ENCODE results near the gene CEACAM19. TPM values are rescaled to one million over a fixed set of nuclear protein-coding genes. Genes with fewer than 3 reads are reported as not detected.
A peak's percentile ranks its signal among the peaks of the same experiment; 100 is the strongest.
"Not testable (repeated sequence)": the region's sequence is repeated elsewhere in the genome, so short reads cannot be mapped to it uniquely, and the experiment has no call there.

The CEACAM19 gene
- polyA plus RNA-seq, 1 experiment, result 8.9 TPM

DNA sequence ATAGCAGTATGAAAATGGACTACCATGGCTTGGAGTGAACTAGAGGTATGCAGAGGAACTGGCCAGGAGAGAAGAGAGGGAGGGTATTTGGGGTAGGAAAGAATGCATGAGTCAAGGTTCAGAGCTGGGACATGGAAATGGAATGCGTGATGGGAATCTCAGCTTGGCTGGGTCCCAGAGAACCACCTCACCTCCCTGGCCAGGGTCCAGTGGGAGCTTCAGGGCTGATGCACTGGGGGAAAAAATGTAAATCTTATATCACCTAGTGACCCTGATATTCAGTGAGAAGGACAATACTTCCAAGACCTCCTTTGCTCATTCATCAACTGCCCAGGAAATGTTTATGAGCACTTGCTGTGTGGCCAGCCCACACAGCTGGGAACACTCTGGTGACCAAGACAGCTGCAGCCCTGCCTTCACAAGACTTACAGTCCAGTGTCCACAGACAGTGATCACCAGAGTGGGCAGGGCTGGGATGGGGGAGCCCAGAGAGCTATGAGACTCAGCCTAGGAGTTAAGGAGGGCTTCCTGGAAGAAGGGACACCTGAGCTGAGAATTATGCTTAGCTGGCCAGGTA lies 45.1 kb upstream of the CEACAM19 start:
- POLR2A ChIA-PET, result interaction anchor here (0.6 kb wide), 2 partner anchors 19 to 375 kb away, joined by 3 to 5 read pairs; partner anchors contain the start of gene RELB
- no peaks in the 10 kb centered on the region for H3K27me3 ChIP-seq (ENCODE audit: control insufficient read depth, insufficient read depth, low read length)
- peak; percentile 95 for DNase-seq (ENCODE audit: low read depth)
- no peak overlapping the region for H3K4me3 ChIP-seq (ENCODE audit: low read depth, low read length)
- peaks cover 3% of the 10 kb centered on the region; the same call in 1 of the 2 replicates for H3K36me3 ChIP-seq (ENCODE audit: control insufficient read depth, insufficient read depth, low read length)
- CTCF ChIA-PET, result interaction anchor here (1.0 to 2.3 kb wide), 7 partner anchors 12 to 531 kb away, joined by 3 to 8 read pairs (median 4); no protein-coding TSS in a partner anchor
- no peak for TF ChIP-seq CTCF (IDR thresholded peaks at IDR 0.05; ENCODE audit: insufficient read depth, low read depth, low read length)

- POLR2A ChIA-PET, result no interaction called here
- Histone ChIP-seq H3K36me3 (ENCODE audit: control insufficient read depth, insufficient read depth, low read length) (peaks cover 3% of the 10 kb centered on the region; the same call in 1 of the 2 replicates), H3K27me3 (ENCODE audit: control insufficient read depth, insufficient read depth, low read length) (no peaks in the 10 kb centered on the region), H3K4me3 (ENCODE audit: low read depth, low read length) (no peak overlapping the region)
- TF ChIP-seq CTCF (IDR thresholded peaks at IDR 0.05; ENCODE audit: insufficient read depth, low read depth, low read length), result no peak
- CTCF ChIA-PET, result interaction anchor here (1.0 to 2.3 kb wide), 3 partner anchors 8 to 39 kb away, joined by 3 to 8 read pairs (median 6); no protein-coding TSS in a partner anchor
- no peak for DNase-seq (ENCODE audit: low read depth)
Observed at GRCh38 chr19:44627631-44628030, 43.7 kb upstream of the CEACAM19 start.

DNA sequence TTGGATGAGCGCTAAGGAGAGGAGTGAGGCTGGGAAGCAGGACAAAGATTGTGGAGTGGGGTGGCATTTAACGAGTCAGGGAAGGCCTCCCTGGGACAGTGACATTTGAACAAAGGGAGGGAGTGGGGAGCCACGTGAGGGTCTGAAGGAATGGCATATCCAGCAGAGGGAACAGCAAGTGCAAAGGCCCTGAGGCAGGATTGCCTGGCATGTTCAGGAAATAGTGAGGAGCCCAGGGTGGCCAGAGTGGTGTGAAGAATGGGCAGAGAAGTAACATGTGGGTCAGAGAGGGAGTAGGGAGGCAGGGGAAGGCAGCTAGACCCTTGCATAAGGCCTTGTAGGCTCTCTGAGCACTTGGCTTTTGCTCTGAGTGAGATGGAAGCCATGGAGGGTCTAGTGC lies 42.5 kb upstream of the CEACAM19 start:
- H3K36me3 ChIP-seq (ENCODE audit: control insufficient read depth, insufficient read depth, low read length), result peaks cover 3% of the 10 kb centered on the region; the same call in 1 of the 2 replicates
- CTCF ChIA-PET, result no interaction called here
- no peak for DNase-seq (ENCODE audit: low read depth)
- POLR2A ChIA-PET, result no interaction called here
- no peak overlapping the region for H3K4me3 ChIP-seq (ENCODE audit: low read depth, low read length)
- no peak for TF ChIP-seq CTCF (IDR thresholded peaks at IDR 0.05; ENCODE audit: insufficient read depth, low read depth, low read length)
- no peaks in the 10 kb centered on the region for H3K27me3 ChIP-seq (ENCODE audit: control insufficient read depth, insufficient read depth, low read length)

DNA sequence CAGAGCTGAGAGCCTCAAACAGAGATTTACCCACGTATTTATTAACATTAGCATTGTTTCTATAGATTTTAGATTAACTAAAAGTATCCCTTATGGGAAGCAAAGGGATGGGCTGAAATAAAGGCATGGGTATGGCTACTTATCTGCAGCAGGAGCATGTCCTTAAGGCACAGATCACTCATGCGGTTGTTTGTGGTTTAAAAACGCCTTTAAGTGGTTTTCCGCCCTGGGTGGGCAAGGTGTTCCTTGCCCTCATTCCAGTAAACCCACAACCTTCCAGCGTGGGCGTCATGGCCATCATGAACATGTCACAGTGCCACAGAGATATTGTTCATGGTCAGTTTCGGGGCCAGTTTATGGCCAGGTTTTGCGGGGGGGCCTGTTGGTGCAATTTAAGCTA lies 39.7 kb upstream of the CEACAM19 start:
- DNase-seq (ENCODE audit: low read depth); H3K27me3 ChIP-seq (ENCODE audit: control insufficient read depth, insufficient read depth, low read length); H3K36me3 ChIP-seq (ENCODE audit: control insufficient read depth, insufficient read depth, low read length); POLR2A ChIA-PET; H3K4me3 ChIP-seq (ENCODE audit: low read depth, low read length): not testable (repeated sequence)
- CTCF ChIA-PET, result interaction anchor here (1.1 to 1.5 kb wide), 3 partner anchors 25 to 61 kb away, joined by 3 read pairs; no protein-coding TSS in a partner anchor

DNA sequence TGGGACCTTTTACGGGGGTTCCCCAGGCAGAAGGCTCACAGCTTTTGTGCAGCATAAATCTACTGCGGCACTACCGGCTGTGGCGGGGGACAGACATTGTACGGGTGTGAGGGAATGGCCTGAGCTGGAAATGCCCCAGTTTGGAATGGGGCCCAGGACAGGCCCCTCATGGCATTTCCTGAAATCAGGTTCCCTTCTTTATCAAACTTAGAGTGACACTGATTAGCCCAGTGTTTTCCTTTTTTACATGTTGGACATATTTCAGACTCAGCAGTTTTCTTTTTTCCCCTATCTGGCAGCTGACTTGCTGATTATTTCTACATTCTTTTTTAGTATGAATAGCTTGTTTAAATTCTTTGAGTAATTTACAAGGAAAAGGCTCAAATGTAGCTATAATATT lies 37.2 kb upstream of the CEACAM19 start:
- H3K36me3 ChIP-seq (ENCODE audit: control insufficient read depth, insufficient read depth, low read length); POLR2A ChIA-PET; H3K4me3 ChIP-seq (ENCODE audit: low read depth, low read length); DNase-seq (ENCODE audit: low read depth); H3K27me3 ChIP-seq (ENCODE audit: control insufficient read depth, insufficient read depth, low read length): not testable (repeated sequence)
- CTCF ChIA-PET, result interaction anchor here (1.3 to 1.5 kb wide), 2 partner anchors 21 to 23 kb away, joined by 3 to 6 read pairs; no protein-coding TSS in a partner anchor

DNA sequence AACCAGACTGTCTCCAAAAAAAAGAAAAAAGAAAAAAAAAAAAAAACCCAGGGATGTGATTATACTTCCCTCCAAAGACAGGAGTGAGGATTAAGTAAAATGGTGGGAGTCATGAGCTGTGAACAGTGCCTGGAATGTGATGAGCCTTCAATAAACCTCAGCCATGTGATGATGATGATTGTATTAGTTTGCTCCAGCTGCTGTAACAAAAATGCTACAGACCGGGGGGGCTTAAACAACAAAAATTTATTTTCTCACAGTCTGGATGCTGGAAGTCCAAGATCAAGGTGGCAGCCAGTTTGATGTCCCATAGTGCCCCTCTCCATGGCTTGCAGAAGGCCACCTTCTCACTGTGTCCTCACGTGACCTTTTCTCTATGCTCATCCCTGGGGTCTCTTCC lies 36.5 kb upstream of the CEACAM19 start:
- POLR2A ChIA-PET, result no interaction called here
- no peak for DNase-seq (ENCODE audit: low read depth)
- no peaks in the 10 kb centered on the region for H3K27me3 ChIP-seq (ENCODE audit: control insufficient read depth, insufficient read depth, low read length)
- no peak overlapping the region for H3K4me3 ChIP-seq (ENCODE audit: low read depth, low read length)
- no peaks in the 10 kb centered on the region for H3K36me3 ChIP-seq (ENCODE audit: control insufficient read depth, insufficient read depth, low read length)
- no peak for TF ChIP-seq CTCF (IDR thresholded peaks at IDR 0.05; ENCODE audit: insufficient read depth, low read depth, low read length)
- CTCF ChIA-PET, result interaction anchor here (0.8 to 1.6 kb wide), 4 partner anchors 8 to 64 kb away, joined by 3 to 9 read pairs (median 4); no protein-coding TSS in a partner anchor
